Mucosa of descending colon (tissue), 3 donors: ENCODE measurements around the gene FGF19. TPM values are rescaled to one million over a fixed set of nuclear protein-coding genes. Genes with fewer than 3 reads are reported as not detected.

ENCODE experiments used
- ATAC-seq: fragments of 200-7000 bp; cut with Tn5 transposase; one replicate; pipeline ENCODE4 v1.9.1; 2020; ENCODE audit warnings: mild to moderate bottlenecking, moderate library complexity
- DNase-seq, 3 donors: peaks; one replicate each; pipeline ENCODE4 v3.0.0-alpha.2; 2020
- H3K36me3 ChIP-seq: fragments of 200-600 bp; one replicate; pipeline ENCODE4 v1.8.0; 2021; ENCODE audit warnings: low read depth, mild to moderate bottlenecking
- H3K4me1 ChIP-seq: fragments of 200-600 bp; one replicate; pipeline ENCODE4 v1.8.0; 2021; ENCODE audit warnings: low read depth, mild to moderate bottlenecking
- H3K4me3 ChIP-seq: fragments of 200-600 bp; one replicate; pipeline ENCODE4 v1.8.0; 2021; ENCODE audit warnings: mild to moderate bottlenecking
- H3K9me3 ChIP-seq: fragments of 200-600 bp; one replicate; pipeline ENCODE4 v1.8.0; 2021; ENCODE audit warnings: mild to moderate bottlenecking
- CTCF ChIP-seq: fragments of 200-600 bp; IDR thresholded peaks from one replicate; pipeline ENCODE4 v1.8.0; 2022; ENCODE audit warnings: antibody characterized with exemption, mild to moderate bottlenecking
- intact Hi-C, 2 donors: fragments of 100-400 bp; cut with DNase I in 1 of 2; cut with micrococcal nuclease in 1 of 2; formaldehyde crosslinking; loops; one replicate each; pipeline versions ENCODE4 v1.11.0 to v1.11.1; 2022; cut with DNase I, micrococcal nuclease
- total RNA-seq, 3 donors: library from RNA; stranded (reverse); fragmentation: NEBNext Ultra II Directional in 2 of 3; extraction: Animal tissue kit (Norgen Biotek cat#: 25700) in 2 of 3; gene quantifications; one replicate each; pipeline versions ENCODE4 v1.2.1 to v1.2.4, GENCODE V29; 2021 to 2023
- donor health status: DM: no; HTN: no; CAD: no; lungs with moderate emphysema.
- donor health status: DM: no; HTN: no; CAD: no.
- donor health status: DM: no; HTN: yes; CAD: no.

Gene FGF19
- total RNA-seq, 3 donors from 2014 or later = not detected

- no peaks in the 10 kb centered on the region for H3K36me3 ChIP-seq
- no peaks in the 10 kb centered on the region for H3K9me3 ChIP-seq
- DNase-seq (peak in 2 of 3 donors; percentile 6 to 25), ATAC-seq (no peak)
- no peaks in the 10 kb centered on the region for H3K4me1 ChIP-seq
- TF ChIP-seq CTCF = no peak
- intact Hi-C loops = no loop called here
- H3K4me3 ChIP-seq = no peak overlapping the region
Measured at GRCh38 chr11:69662021-69662698, 41.7 kb downstream of the FGF19 start.

- Histone ChIP-seq H3K9me3 (no peaks in the 10 kb centered on the region), H3K36me3 (no peaks in the 10 kb centered on the region), H3K4me3 (no peak overlapping the region), H3K4me1 (no peaks in the 10 kb centered on the region)
- intact Hi-C loops = no loop called here
- TF ChIP-seq CTCF = no peak
- ATAC-seq (no peak), DNase-seq (no peak)
Measured at GRCh38 chr11:69661413-69661715, 42.5 kb downstream of the FGF19 start.

DNA sequence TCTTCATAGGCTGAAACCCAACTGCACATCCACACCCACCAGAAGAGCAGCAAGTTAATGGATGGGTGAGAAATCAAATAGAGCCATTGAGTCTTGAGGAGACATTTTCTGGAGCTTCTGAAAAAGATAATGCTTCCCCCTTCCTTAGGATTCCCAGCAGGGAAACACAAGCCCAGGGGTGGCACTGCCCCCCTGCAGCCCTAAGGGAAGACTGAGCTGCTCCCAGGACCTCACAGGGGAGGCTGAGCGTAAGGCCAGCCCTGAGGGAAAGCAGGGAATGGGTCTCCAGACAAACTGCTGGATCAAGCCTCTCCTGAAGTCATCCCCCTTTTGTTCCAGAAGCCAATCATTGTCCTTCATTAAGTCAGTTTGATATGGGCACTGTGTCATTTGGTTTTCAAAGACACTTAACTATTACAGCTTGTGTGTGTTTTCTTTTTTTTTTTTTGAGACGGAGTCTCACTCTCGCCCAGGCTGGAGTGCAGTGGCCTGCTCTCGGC is 43.8 kb downstream of the FGF19 start:
- TF ChIP-seq CTCF = no peak
- ATAC-seq (no peak), DNase-seq (no peak)
- H3K9me3 ChIP-seq = no peaks in the 10 kb centered on the region
- no peaks in the 10 kb centered on the region for H3K36me3 ChIP-seq
- no peaks in the 10 kb centered on the region for H3K4me1 ChIP-seq
- intact Hi-C loops = no loop called here
- H3K4me3 ChIP-seq = no peak overlapping the region

- intact Hi-C loops = no loop called here
- no peaks in the 10 kb centered on the region for H3K36me3 ChIP-seq
- H3K4me3 ChIP-seq = no peak overlapping the region
- TF ChIP-seq CTCF = no peak
- DNase-seq (peak in 2 of 3 donors; percentile 3 to 32), ATAC-seq (no peak)
- H3K4me1 ChIP-seq = no peaks in the 10 kb centered on the region
- no peaks in the 10 kb centered on the region for H3K9me3 ChIP-seq
Measured at GRCh38 chr11:69659591-69659990, 44.2 kb downstream of the FGF19 start.

DNA sequence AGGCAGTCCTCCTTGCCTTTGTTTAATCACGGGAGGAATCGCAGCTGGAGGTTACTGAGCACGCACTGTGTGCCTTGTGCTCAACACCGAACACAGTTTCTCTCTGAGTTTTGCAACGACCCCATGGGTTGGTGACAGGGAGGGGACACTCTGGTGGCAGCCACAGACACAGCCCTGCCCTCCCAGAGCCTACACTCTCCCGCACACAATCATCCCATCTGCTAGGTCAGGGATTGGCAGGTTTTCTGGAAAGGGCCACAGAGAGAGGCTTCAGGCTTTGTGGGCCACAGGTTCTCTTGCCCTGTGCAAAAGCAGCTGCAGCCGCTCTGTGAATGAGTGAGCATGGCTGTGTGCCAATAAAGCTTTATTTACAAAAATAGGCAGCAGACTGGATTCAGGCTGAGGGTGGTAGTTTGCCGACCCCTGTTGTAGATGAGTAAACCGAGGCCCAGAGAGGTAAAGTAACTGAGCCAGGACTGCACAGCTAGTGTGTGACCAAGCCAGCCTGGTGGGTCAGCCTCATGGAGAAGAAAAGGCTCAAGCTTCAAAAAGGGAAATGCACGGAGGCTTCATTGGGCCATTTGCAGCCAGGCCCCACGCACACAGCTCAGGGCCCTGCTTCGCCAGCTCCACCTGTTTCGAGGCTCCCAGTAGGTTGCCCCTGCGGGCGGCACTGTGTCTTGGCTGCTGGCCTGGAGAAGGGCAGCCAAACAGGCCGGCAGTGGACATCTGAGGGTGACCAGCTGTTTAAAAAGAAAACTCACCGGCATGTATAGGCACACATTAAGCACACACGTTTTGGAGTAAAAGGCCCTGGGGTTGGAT is 45.0 kb downstream of the FGF19 start:
- Histone ChIP-seq H3K36me3 (no peaks in the 10 kb centered on the region), H3K9me3 (no peaks in the 10 kb centered on the region), H3K4me1 (no peaks in the 10 kb centered on the region), H3K4me3 (no peak overlapping the region)
- ATAC-seq (no peak), DNase-seq (peak in 2 of 3 donors; percentile 21 to 27)
- intact Hi-C loops = no loop called here
- no peak for TF ChIP-seq CTCF
